HepG2 (cell line): ENCODE data around the gene FBLL1. TPM values are rescaled to one million over a fixed set of nuclear protein-coding genes. Genes with fewer than 3 reads are reported as not detected.

ENCODE experiments used
- ATF3 ChIP-seq: sonication (generic); formaldehyde crosslinking; IDR thresholded peaks from 2 replicates; pipeline ENCODE4 v1.4.0; 2020; ENCODE audit warnings: missing genetic modification reagents
- ATM ChIP-seq: fragments of 450-650 bp; IDR thresholded peaks from 2 replicates; pipeline ENCODE4 v1.7.1; 2017; ENCODE audit warnings: mild to moderate bottlenecking, borderline replicate concordance
- BRD4 ChIP-seq: sonication (generic); formaldehyde crosslinking; IDR thresholded peaks from 2 replicates; pipeline ENCODE4 v1.4.0; 2020; ENCODE audit warnings: missing genetic modification reagents
- CBX2 ChIP-seq, 2 experiments: fragments of 200-600 bp in 1 of 2; sonication (generic); formaldehyde crosslinking in 1 of 2; IDR thresholded peaks; 2 replicates each; pipeline versions ENCODE4 v1.7.0 to v1.8.1; 2018 to 2022; ENCODE audit warnings: low read depth in 2 of 2, low read length in 1 of 2, mild to moderate bottlenecking in 1 of 2, missing genetic modification reagents in 1 of 2
- DNMT1 ChIP-seq: sonication (generic); formaldehyde crosslinking; IDR thresholded peaks from 2 replicates; pipeline ENCODE4 v1.5.1; 2020; ENCODE audit warnings: mild to moderate bottlenecking, missing genetic modification reagents
- E2F5 ChIP-seq: sonication (generic); formaldehyde crosslinking; conservative IDR thresholded peaks from 2 replicates; pipeline ENCODE4 v1.4.0; 2020; ENCODE audit warnings: missing genetic modification reagents
- ELF1 ChIP-seq: sonication (generic); formaldehyde crosslinking; IDR thresholded peaks from 2 replicates; pipeline ENCODE4 v1.4.0; 2020; ENCODE audit warnings: missing genetic modification reagents
- EZH2 ChIP-seq: conservative IDR thresholded peaks from 2 replicates; pipeline ENCODE4 v1.6.1; 2012; ENCODE audit warnings: mild to moderate bottlenecking, low read depth, low read length, moderate library complexity
- GABPA ChIP-seq, 2 experiments: IDR thresholded peaks; 2 replicates each; pipeline ENCODE4 v1.6.1; 2011 to 2016; ENCODE audit warnings: low read depth in 2 of 2, low read length in 1 of 2, missing biosample characterization in 1 of 2, missing genetic modification characterization in 1 of 2
- GATA4 ChIP-seq: sonication (generic); IDR thresholded peaks from 2 replicates; pipeline ENCODE4 v1.6.1; 2016; ENCODE audit warnings: antibody characterized with exemption, low read depth, borderline replicate concordance
- JUNB ChIP-seq: sonication (generic); formaldehyde crosslinking; IDR thresholded peaks from 2 replicates; pipeline ENCODE4 v1.8.0; 2022; ENCODE audit warnings: missing genetic modification reagents, mild to moderate bottlenecking, borderline replicate concordance
- KLF6 ChIP-seq: IDR thresholded peaks from 2 replicates; pipeline ENCODE4 v1.8.0; 2016; ENCODE audit warnings: missing biosample characterization, missing genetic modification reagents
- KMT2B ChIP-seq: IDR thresholded peaks from 2 replicates; pipeline ENCODE4 v1.6.1; 2016; ENCODE audit warnings: missing genetic modification reagents, missing compliant biosample characterization
- MTA1 ChIP-seq: sonication (generic); formaldehyde crosslinking; IDR thresholded peaks from 2 replicates; pipeline ENCODE4 v1.4.0; 2020; ENCODE audit warnings: missing genetic modification reagents, mild to moderate bottlenecking, borderline replicate concordance
- PLRG1 ChIP-seq: fragments of 450-650 bp; conservative IDR thresholded peaks from 2 replicates; pipeline ENCODE4 v1.6.1; 2016
- RORA ChIP-seq: sonication (generic); formaldehyde crosslinking; IDR thresholded peaks from 2 replicates; pipeline ENCODE4 v1.5.0; 2020; ENCODE audit warnings: mild to moderate bottlenecking, missing genetic modification reagents, moderate library complexity
- ZBTB20 ChIP-seq: sonication (generic); formaldehyde crosslinking; IDR thresholded peaks from 2 replicates; pipeline ENCODE4 v1.8.1; 2023; ENCODE audit warnings: missing genetic modification reagents, low read depth, mild to moderate bottlenecking, borderline replicate concordance
- ZMYM4 ChIP-seq: sonication (generic); formaldehyde crosslinking; IDR thresholded peaks from 2 replicates; pipeline ENCODE4 v1.8.1; 2023; ENCODE audit warnings: mild to moderate bottlenecking, missing genetic modification reagents
- ZNF547 ChIP-seq: sonication (generic); formaldehyde crosslinking; IDR thresholded peaks from 2 replicates; pipeline ENCODE4 v1.5.1; 2020; ENCODE audit warnings: mild to moderate bottlenecking, missing genetic modification reagents
- ZNF639 ChIP-seq: conservative IDR thresholded peaks from 2 replicates; pipeline ENCODE4 v1.6.1; 2018; ENCODE audit warnings: missing genetic modification reagents
- ZNF746 ChIP-seq: sonication (generic); formaldehyde crosslinking; IDR thresholded peaks from 2 replicates; pipeline ENCODE4 v1.8.0; 2022; ENCODE audit warnings: mild to moderate bottlenecking, missing genetic modification reagents
- ZNF749 ChIP-seq: sonication (generic); formaldehyde crosslinking; IDR thresholded peaks from 2 replicates; pipeline ENCODE4 v1.8.0; 2022; ENCODE audit warnings: mild to moderate bottlenecking, missing genetic modification reagents, moderate library complexity, borderline replicate concordance
- ZSCAN22 ChIP-seq: sonication (generic); formaldehyde crosslinking; IDR thresholded peaks from 2 replicates; pipeline ENCODE4 v1.4.0; 2020; ENCODE audit warnings: mild to moderate bottlenecking, missing genetic modification reagents
- polyA plus RNA-seq, 8 experiments: library from polyadenylated mRNA; depleted of rRNA in 3 of 8; stranded (reverse) in 7 of 8; unstranded in 1 of 8; fragments of >200 nt; fragmentation: Illumina TruSeq in 4 of 8; extraction: Trizol in 4 of 8; gene quantifications; 2 replicates each; pipeline versions ENCODE4 v1.2.1 to v1.2.3, GENCODE V29; 2011 to 2016; ENCODE audit warnings: low read depth in 4 of 8, missing spikeins in 1 of 8, mixed read lengths in 1 of 8; ENCODE audit not compliant: insufficient read depth in 1 of 8
- total RNA-seq, 5 experiments: library from RNA; depleted of rRNA; stranded (reverse); fragments of >200 nt; fragmentation: Illumina TruSeq; extraction: Trizol; gene quantifications; 2 replicates each; pipeline ENCODE4 v1.2.3, GENCODE V29; 2016; ENCODE audit warnings: low read depth in 1 of 5
- TF ChIP-seq, protein P1 (sequence below): sonication (generic); formaldehyde crosslinking; IDR thresholded peaks from 2 replicates; pipeline ENCODE4 v1.5.0; 2020; ENCODE audit warnings: mild to moderate bottlenecking, missing genetic modification reagents

FBLL1 gene
- total and polyA plus RNA-seq, 2 of the 13 experiments (the other 11 are each of a cell fraction or from before 2014, with no cell fraction given): 0.17 to 0.18 TPM

- TF ChIP-seq, protein P1, sequence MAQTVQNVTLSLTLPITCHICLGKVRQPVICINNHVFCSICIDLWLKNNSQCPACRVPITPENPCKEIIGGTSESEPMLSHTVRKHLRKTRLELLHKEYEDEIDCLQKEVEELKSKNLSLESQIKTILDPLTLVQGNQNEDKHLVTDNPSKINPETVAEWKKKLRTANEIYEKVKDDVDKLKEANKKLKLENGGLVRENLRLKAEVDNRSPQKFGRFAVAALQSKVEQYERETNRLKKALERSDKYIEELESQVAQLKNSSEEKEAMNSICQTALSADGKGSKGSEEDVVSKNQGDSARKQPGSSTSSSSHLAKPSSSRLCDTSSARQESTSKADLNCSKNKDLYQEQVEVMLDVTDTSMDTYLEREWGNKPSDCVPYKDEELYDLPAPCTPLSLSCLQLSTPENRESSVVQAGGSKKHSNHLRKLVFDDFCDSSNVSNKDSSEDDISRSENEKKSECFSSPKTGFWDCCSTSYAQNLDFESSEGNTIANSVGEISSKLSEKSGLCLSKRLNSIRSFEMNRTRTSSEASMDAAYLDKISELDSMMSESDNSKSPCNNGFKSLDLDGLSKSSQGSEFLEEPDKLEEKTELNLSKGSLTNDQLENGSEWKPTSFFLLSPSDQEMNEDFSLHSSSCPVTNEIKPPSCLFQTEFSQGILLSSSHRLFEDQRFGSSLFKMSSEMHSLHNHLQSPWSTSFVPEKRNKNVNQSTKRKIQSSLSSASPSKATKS (CRISPR knock-in tag): no peak
- TF ChIP-seq PLRG1 (no peak), KLF6 (CRISPR knock-in tag) (peak; percentile 57), ZNF746 (CRISPR knock-in tag) (no peak), ATF3 (CRISPR knock-in tag) (no peak), ZSCAN22 (CRISPR knock-in tag) (no peak), ELF1 (CRISPR knock-in tag) (peak; percentile 90), ZMYM4 (CRISPR knock-in tag) (peak; percentile 97), MTA1 (no peak), ZNF749 (CRISPR knock-in tag) (no peak; the same call in 1 of the 2 replicates), RORA (CRISPR knock-in tag) (no peak), BRD4 (CRISPR knock-in tag) (peak; percentile 81), GABPA (IDR thresholded peaks at IDR 0.05; ENCODE audit: low read depth, low read length) (peak; percentile 98), GABPA (CRISPR knock-in tag; IDR thresholded peaks at IDR 0.05; ENCODE audit: low read depth) (peak; percentile 100), E2F5 (CRISPR knock-in tag) (0 out of 2 replicates have a peak, but pooled peaks have one; percentile 52), DNMT1 (0 out of 2 replicates have a peak, but pooled peaks have one; percentile 50), JUNB (no peak), ZNF639 (CRISPR knock-in tag) (0 out of 2 replicates have a peak, but pooled peaks have one; percentile 48), KMT2B (CRISPR knock-in tag) (peak; percentile 92), ZNF547 (peak; percentile 38; the same call in 1 of the 2 replicates), ATM (no peak), GATA4 (0 out of 2 replicates have a peak, but pooled peaks have one; percentile 39), ZBTB20 (CRISPR knock-in tag) (peak; percentile 73), CBX2 (IDR thresholded peaks at IDR 0.05; ENCODE audit: low read depth, low read length) (no peak), CBX2 (CRISPR knock-in tag; IDR thresholded peaks at IDR 0.05; ENCODE audit: low read depth) (0 out of 2 replicates have a peak, but pooled peaks have one; percentile 40), EZH2 (no peak)
Observed at GRCh38 chr5:168486136-168486879, 42.8 kb upstream of the FBLL1 start, which contains the start of gene RARS1 (continued).
